Measurements from ENCODE around the gene CFB. TPM values are rescaled to one million over a fixed set of nuclear protein-coding genes. Genes with fewer than 3 reads are reported as not detected.
"Not testable (repeated sequence)": the region's sequence is repeated elsewhere in the genome, so short reads cannot be mapped to it uniquely, and the experiment has no call there.

Gene CFB
- total RNA-seq, 1 donor from 2014 or later, result not detected

DNA sequence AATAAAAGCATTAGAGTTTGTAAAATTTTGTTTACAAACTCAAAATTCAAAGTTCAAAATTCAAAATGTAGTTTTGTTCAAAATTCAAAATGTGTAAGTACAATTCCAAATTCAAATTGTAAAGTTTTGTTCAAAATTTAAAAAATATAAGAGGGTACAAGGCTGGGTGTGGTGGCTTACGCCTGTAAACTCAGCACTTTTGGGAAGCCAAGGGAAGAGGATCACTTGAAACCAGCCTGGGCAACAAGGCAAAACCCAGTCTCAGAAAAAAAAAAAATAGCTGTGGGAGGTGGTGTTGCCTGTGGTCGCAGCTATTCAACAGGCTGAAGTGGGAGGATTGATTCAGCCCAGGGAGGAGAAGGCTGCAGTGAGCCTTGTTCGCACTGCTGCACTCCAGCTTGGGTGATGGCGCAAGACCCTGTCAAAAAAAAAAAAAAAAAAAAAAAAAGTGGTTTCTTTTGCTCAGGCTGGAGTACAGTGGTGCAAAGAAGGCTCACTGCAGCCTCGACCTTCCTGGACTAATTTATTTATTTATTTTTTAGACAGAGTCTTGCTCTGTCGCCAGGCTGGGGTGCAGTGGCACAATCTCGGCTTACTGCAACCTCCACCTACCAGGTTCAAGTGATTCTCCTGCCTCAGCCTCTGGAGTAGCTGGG, 38.6 kb upstream of the CFB start:
- no peak for DNase-seq (ENCODE audit: low spot score)
- TF ChIP-seq, protein P1, sequence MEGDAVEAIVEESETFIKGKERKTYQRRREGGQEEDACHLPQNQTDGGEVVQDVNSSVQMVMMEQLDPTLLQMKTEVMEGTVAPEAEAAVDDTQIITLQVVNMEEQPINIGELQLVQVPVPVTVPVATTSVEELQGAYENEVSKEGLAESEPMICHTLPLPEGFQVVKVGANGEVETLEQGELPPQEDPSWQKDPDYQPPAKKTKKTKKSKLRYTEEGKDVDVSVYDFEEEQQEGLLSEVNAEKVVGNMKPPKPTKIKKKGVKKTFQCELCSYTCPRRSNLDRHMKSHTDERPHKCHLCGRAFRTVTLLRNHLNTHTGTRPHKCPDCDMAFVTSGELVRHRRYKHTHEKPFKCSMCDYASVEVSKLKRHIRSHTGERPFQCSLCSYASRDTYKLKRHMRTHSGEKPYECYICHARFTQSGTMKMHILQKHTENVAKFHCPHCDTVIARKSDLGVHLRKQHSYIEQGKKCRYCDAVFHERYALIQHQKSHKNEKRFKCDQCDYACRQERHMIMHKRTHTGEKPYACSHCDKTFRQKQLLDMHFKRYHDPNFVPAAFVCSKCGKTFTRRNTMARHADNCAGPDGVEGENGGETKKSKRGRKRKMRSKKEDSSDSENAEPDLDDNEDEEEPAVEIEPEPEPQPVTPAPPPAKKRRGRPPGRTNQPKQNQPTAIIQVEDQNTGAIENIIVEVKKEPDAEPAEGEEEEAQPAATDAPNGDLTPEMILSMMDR (IDR thresholded peaks at IDR 0.05; ENCODE audit: unreplicated experiment), result no peak
- Mint-ChIP-seq H3K9me3 (ENCODE audit: unreplicated experiment) (no peaks in the 10 kb centered on the region), H3K27me3 (ENCODE audit: unreplicated experiment) (peaks cover 9% of the 10 kb centered on the region), H3K4me1 (ENCODE audit: unreplicated experiment) (peaks cover 7% of the 10 kb centered on the region), H3K27ac (ENCODE audit: unreplicated experiment) (no peak overlapping the region), H3K36me3 (ENCODE audit: low read depth, unreplicated experiment) (no peaks in the 10 kb centered on the region), H3K4me3 (ENCODE audit: unreplicated experiment) (no peak overlapping the region)

DNA sequence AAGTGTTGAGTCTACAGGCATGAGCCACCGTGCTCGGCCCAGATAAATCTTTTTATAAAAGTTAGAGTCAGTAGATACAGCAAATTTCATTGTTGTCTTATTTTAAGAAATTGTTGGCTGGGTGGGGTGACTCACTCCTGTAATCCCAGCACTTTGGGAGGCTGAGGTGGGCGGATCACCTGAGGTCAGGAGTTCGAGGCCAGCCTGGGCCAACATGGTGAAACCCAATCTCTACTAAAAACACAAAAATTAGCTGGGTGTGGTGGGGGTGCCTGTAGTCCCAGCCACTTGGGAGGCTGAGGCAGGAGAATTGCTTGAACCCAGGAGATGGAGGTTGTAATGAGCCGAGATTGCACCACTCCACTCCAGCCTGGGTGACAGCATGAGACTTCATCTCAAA, 37.6 kb upstream of the CFB start:
- not testable (repeated sequence) for H3K4me3 Mint-ChIP-seq (ENCODE audit: unreplicated experiment); DNase-seq (ENCODE audit: low spot score); H3K9me3 Mint-ChIP-seq (ENCODE audit: unreplicated experiment); H3K27ac Mint-ChIP-seq (ENCODE audit: unreplicated experiment); H3K27me3 Mint-ChIP-seq (ENCODE audit: unreplicated experiment); H3K36me3 Mint-ChIP-seq (ENCODE audit: low read depth, unreplicated experiment); H3K4me1 Mint-ChIP-seq (ENCODE audit: unreplicated experiment)

DNA sequence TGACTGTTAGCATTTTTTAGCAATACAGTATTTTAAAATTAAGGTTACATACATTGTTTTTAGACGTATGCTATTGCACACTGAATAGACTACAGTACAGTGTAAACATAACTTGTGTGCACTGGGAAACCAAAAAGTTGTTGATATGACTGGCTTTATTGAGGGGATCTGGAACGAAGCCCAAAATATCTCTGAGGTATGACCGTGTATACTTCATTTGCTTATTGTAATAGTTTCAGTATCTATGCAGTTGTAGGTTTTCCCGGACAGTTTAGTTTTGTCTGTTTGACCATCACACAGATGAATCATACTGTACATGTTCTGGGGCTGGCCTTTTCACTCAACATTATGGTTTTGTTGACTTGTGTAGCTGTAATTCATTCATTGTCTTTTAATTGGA, 37.1 kb upstream of the CFB start:
- TF ChIP-seq, protein P1 (IDR thresholded peaks at IDR 0.05; ENCODE audit: unreplicated experiment), result no peak
- H3K36me3 Mint-ChIP-seq (ENCODE audit: low read depth, unreplicated experiment), result no peaks in the 10 kb centered on the region
- DNase-seq (ENCODE audit: low spot score), result no peak
- no peak overlapping the region for H3K4me3 Mint-ChIP-seq (ENCODE audit: unreplicated experiment)
- no peaks in the 10 kb centered on the region for H3K4me1 Mint-ChIP-seq (ENCODE audit: unreplicated experiment)
- H3K9me3 Mint-ChIP-seq (ENCODE audit: unreplicated experiment), result no peaks in the 10 kb centered on the region
- H3K27me3 Mint-ChIP-seq (ENCODE audit: unreplicated experiment), result peaks cover 5% of the 10 kb centered on the region
- H3K27ac Mint-ChIP-seq (ENCODE audit: unreplicated experiment), result no peak overlapping the region

DNA sequence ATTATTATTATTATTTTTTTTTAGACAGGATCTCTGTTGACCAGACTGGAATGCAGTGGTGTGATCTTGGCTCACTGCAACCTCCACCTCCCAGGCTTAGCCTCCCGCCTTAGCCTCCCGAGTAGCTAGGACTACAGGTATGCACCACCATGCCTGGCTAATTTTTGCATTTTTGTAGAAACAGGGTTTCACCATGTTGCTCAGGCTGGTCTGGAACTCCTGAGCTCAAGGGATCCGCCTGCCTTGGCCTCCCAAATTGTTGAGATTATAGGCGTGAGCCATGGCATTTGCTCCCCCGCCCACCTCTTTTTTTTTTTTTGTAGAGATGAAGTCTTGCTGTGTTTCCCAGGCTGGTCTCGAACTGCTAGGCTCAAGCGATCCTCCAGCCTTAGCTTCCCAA, 36.6 kb upstream of the CFB start:
- H3K4me1 Mint-ChIP-seq (ENCODE audit: unreplicated experiment); DNase-seq (ENCODE audit: low spot score); H3K4me3 Mint-ChIP-seq (ENCODE audit: unreplicated experiment); H3K36me3 Mint-ChIP-seq (ENCODE audit: low read depth, unreplicated experiment); H3K27ac Mint-ChIP-seq (ENCODE audit: unreplicated experiment); H3K9me3 Mint-ChIP-seq (ENCODE audit: unreplicated experiment); H3K27me3 Mint-ChIP-seq (ENCODE audit: unreplicated experiment): not testable (repeated sequence)

DNA sequence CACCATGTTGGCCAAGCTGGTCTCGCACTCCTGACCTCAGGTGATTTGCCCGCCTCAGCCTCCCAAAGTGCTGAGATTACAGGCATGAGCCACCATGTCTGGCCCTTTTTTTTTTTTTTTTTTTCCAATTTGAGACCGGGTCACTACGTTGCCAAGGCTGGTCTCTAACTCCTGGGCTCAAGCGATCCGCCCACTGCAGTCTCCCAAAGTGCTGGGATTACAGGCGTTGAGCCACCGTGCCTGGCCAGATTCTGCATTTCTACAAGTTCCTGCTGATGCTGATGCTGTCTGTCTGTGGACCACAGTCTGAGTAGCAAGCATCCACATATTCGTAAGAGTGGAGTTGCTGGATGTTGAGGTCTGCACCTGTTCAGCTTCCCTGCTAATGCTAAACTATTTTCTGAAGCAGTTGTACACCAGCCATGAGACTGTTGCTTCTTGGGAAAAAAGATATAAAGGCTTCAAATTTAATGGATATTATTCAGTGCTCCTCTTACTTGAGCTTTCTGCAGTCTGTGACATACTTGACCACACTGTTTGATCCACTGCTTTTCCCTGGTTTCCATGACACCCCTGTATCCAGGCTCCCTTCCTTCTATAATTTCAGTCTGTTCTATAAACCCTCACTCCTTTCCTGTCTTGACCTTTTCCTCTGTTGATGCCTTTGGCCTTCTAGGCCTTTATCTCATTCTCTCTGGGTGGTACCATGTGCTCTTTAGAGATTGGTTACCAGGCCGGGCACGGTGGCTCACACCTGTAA, 33.9 kb upstream of the CFB start:
- Mint-ChIP-seq H3K4me1 (ENCODE audit: unreplicated experiment) (no peaks in the 10 kb centered on the region), H3K27me3 (ENCODE audit: unreplicated experiment) (peaks cover 2% of the 10 kb centered on the region), H3K4me3 (ENCODE audit: unreplicated experiment) (no peak overlapping the region), H3K9me3 (ENCODE audit: unreplicated experiment) (no peaks in the 10 kb centered on the region), H3K36me3 (ENCODE audit: low read depth, unreplicated experiment) (no peaks in the 10 kb centered on the region), H3K27ac (ENCODE audit: unreplicated experiment) (no peak overlapping the region)
- no peak for DNase-seq (ENCODE audit: low spot score)
- TF ChIP-seq, protein P1 (IDR thresholded peaks at IDR 0.05; ENCODE audit: unreplicated experiment), result no peak

DNA sequence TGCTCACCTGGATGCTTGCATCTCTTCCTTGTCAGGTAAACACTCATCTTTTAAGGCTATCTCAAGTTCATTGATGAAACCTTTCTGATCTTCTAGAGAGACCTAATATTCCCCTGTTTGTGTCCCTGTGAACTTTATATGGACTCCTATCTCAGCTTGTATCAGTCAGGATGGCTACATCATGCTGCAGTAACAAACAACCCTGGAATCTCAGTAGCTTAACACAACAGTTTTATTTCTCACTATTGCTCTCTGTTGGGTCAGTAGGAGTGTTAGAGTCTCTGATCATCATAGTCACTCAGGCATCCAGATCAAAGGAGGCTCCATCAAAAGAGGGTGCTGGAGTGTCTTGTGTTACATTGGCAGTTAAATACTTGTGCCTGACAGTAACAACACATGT, 30.5 kb upstream of the CFB start:
- Mint-ChIP-seq H3K27ac (ENCODE audit: unreplicated experiment) (no peak overlapping the region), H3K36me3 (ENCODE audit: low read depth, unreplicated experiment) (no peaks in the 10 kb centered on the region), H3K4me1 (ENCODE audit: unreplicated experiment) (no peaks in the 10 kb centered on the region), H3K4me3 (ENCODE audit: unreplicated experiment) (no peak overlapping the region), H3K27me3 (ENCODE audit: unreplicated experiment) (peaks cover 2% of the 10 kb centered on the region), H3K9me3 (ENCODE audit: unreplicated experiment) (no peaks in the 10 kb centered on the region)
- TF ChIP-seq, protein P1 (IDR thresholded peaks at IDR 0.05; ENCODE audit: unreplicated experiment), result no peak
- DNase-seq (ENCODE audit: low spot score), result no peak

Measured in endothelial cell (in vitro differentiated cells).